Loucy (cell line): ENCODE results near the gene ATF6.

ENCODE experiments used
- H2AFZ ChIP-seq: fragments of 200-600 bp; sonication (generic); 2 replicates; pipeline ENCODE4 v1.6.0; 2016; ENCODE audit warnings: antibody characterized with exemption, mild to moderate bottlenecking, low read length, moderate library complexity
- H3F3A ChIP-seq: fragments of 200-600 bp; 2 replicates; pipeline ENCODE4 v1.6.0; 2016; ENCODE audit warnings: antibody characterized with exemption, low read depth, mild to moderate bottlenecking
- H3K27me3 ChIP-seq: fragments of 200-600 bp; sonication (generic); 2 replicates; pipeline ENCODE4 v1.6.1; 2014; ENCODE audit warnings: low read length, mild to moderate bottlenecking; ENCODE audit not compliant: insufficient read depth, poor library complexity, severe bottlenecking
- H3K36me3 ChIP-seq: fragments of 200-600 bp; sonication (generic); 2 replicates; pipeline ENCODE4 v1.6.1; 2016; ENCODE audit warnings: low read length; ENCODE audit not compliant: insufficient read depth
- H3K4me1 ChIP-seq: fragments of 200-600 bp; sonication (generic); 2 replicates; pipeline ENCODE4 v1.5.1; 2014; ENCODE audit warnings: low read length, mild to moderate bottlenecking; ENCODE audit not compliant: insufficient read depth, poor library complexity, severe bottlenecking
- H3K4me2 ChIP-seq: fragments of 200-600 bp; sonication (generic); 2 replicates; pipeline ENCODE4 v1.6.0; 2014; ENCODE audit warnings: antibody characterized with exemption, low read length, low read depth, mild to moderate bottlenecking; ENCODE audit not compliant: poor library complexity, severe bottlenecking
- H3K4me3 ChIP-seq: fragments of 200-600 bp; sonication (generic); 2 replicates; pipeline ENCODE4 v1.5.1; 2014; ENCODE audit warnings: low read length, mild to moderate bottlenecking, mixed read lengths; ENCODE audit not compliant: poor library complexity, severe bottlenecking
- H3K79me2 ChIP-seq: fragments of 200-600 bp; sonication (generic); 2 replicates; pipeline ENCODE4 v1.6.1; 2014; ENCODE audit warnings: low read length; ENCODE audit not compliant: insufficient read depth
- H3K9ac ChIP-seq: fragments of 200-600 bp; sonication (generic); 2 replicates; pipeline ENCODE4 v1.6.0; 2014; ENCODE audit warnings: mild to moderate bottlenecking, low read depth, low read length, moderate library complexity; ENCODE audit not compliant: poor library complexity, severe bottlenecking
- H3K9me2 ChIP-seq: fragments of 200-600 bp; sonication (generic); replicated peaks from 2 replicates; pipeline ENCODE4 v1.6.1; 2016; ENCODE audit warnings: low read depth, low read length, mixed read lengths
- H3K9me3 ChIP-seq: fragments of 200-600 bp; sonication (generic); 2 replicates; pipeline ENCODE4 v1.6.1; 2014; ENCODE audit warnings: mild to moderate bottlenecking, antibody characterized with exemption, low read length, low read depth; ENCODE audit not compliant: insufficient read depth
- H4K20me1 ChIP-seq: fragments of 200-600 bp; sonication (generic); 2 replicates; pipeline ENCODE4 v1.6.0; 2014; ENCODE audit warnings: antibody characterized with exemption, low read length, mild to moderate bottlenecking; ENCODE audit not compliant: insufficient read depth, poor library complexity, severe bottlenecking
- CTCF ChIP-seq: fragments of 200-600 bp; sonication (generic); conservative IDR thresholded peaks from 2 replicates; pipeline ENCODE4 v1.5.1; 2014; ENCODE audit warnings: mild to moderate bottlenecking, antibody characterized with exemption, low read length
- EZH2phosphoT487 ChIP-seq: fragments of 200-600 bp; IDR thresholded peaks from 2 replicates; pipeline ENCODE4 v1.6.1; 2018; ENCODE audit warnings: antibody characterized with exemption, mild to moderate bottlenecking, moderate library complexity, borderline replicate concordance

Gene ATF6

GRCh38 chr1:162008799-162009198, 242.7 kb downstream of the ATF6 start:
- no peaks in the 10 kb centered on the region; the same call in 1 of the 2 replicates for H3K9me3 ChIP-seq
- no peak overlapping the region for H2AFZ ChIP-seq
- H3K9me2 ChIP-seq, result no peaks in the 10 kb centered on the region
- no peaks in the 10 kb centered on the region for H3K27me3 ChIP-seq
- no peaks in the 10 kb centered on the region for H3K36me3 ChIP-seq
- H3K9ac ChIP-seq, result no peak overlapping the region
- H3K4me1 ChIP-seq, result peaks cover 13% of the 10 kb centered on the region
- no peak overlapping the region for H3K4me3 ChIP-seq
- TF ChIP-seq EZH2phosphoT487 (no peak), CTCF (no peak)
- H3K4me2 ChIP-seq, result no peak overlapping the region
- H3K79me2 ChIP-seq, result no peaks in the 10 kb centered on the region
- H4K20me1 ChIP-seq, result no peaks in the 10 kb centered on the region
- no peaks in the 10 kb centered on the region for H3F3A ChIP-seq

GRCh38 chr1:162009501-162010174, 243.5 kb downstream of the ATF6 start:
- peaks cover 5% of the 10 kb centered on the region for H3K4me1 ChIP-seq
- no peaks in the 10 kb centered on the region for H4K20me1 ChIP-seq
- no peak for TF ChIP-seq CTCF
- no peak for TF ChIP-seq EZH2phosphoT487
- H3K9me3 ChIP-seq, result no peaks in the 10 kb centered on the region; the same call in 1 of the 2 replicates
- H3K36me3 ChIP-seq, result no peaks in the 10 kb centered on the region
- H3K4me3 ChIP-seq, result no peak overlapping the region
- no peaks in the 10 kb centered on the region for H3F3A ChIP-seq
- no peaks in the 10 kb centered on the region for H3K27me3 ChIP-seq
- no peak overlapping the region for H3K4me2 ChIP-seq
- H3K9ac ChIP-seq, result no peak overlapping the region
- H2AFZ ChIP-seq, result no peak overlapping the region
- no peaks in the 10 kb centered on the region for H3K9me2 ChIP-seq
- H3K79me2 ChIP-seq, result no peaks in the 10 kb centered on the region

- H3K9ac ChIP-seq, result no peak overlapping the region
- TF ChIP-seq CTCF, result no peak
- H3K36me3 ChIP-seq, result no peaks in the 10 kb centered on the region
- H3K9me2 ChIP-seq, result no peaks in the 10 kb centered on the region
- no peaks in the 10 kb centered on the region for H3F3A ChIP-seq
- H3K4me3 ChIP-seq, result no peak overlapping the region
- peaks cover under 1% of the 10 kb centered on the region for H3K4me1 ChIP-seq
- H3K79me2 ChIP-seq, result no peaks in the 10 kb centered on the region
- H3K9me3 ChIP-seq, result no peaks in the 10 kb centered on the region; the same call in 1 of the 2 replicates
- H3K27me3 ChIP-seq, result no peaks in the 10 kb centered on the region
- no peak overlapping the region for H2AFZ ChIP-seq
- H4K20me1 ChIP-seq, result no peaks in the 10 kb centered on the region
- no peak overlapping the region for H3K4me2 ChIP-seq
Observed at GRCh38 chr1:162010175-162010506, 244.0 kb downstream of the ATF6 start.
